Measurements from ENCODE around the gene DOK5.
"Not testable (repeated sequence)": the region's sequence is repeated elsewhere in the genome, so short reads cannot be mapped to it uniquely, and the experiment has no call there.

DOK5 gene

GRCh38 chr20:54475334-54476168 is at the start of gene DOK5:
Gene DOK5, plus strand, starts transcription at chr20:54475593. Its CDS starts 354 bp downstream, at chr20:54475947.
- DNase-seq, result no peak

- no peak for DNase-seq
These were observed 46.0 kb upstream of the DOK5 start for GRCh38 chr20:54429364-54429763.

GRCh38 chr20:54431156-54431944 is 44.0 kb upstream of the DOK5 start:
- no peak for DNase-seq

GRCh38 chr20:54432966-54433365 is 42.4 kb upstream of the DOK5 start:
- DNase-seq, result no peak

GRCh38 chr20:54433636-54434035 is 41.8 kb upstream of the DOK5 start:
- DNase-seq, result no peak

- no peak for DNase-seq
These were observed 41.2 kb upstream of the DOK5 start for GRCh38 chr20:54434196-54434595.

GRCh38 chr20:54435015-54435414 is 40.4 kb upstream of the DOK5 start:
- no peak for DNase-seq

GRCh38 chr20:54436410-54436809 is 39.0 kb upstream of the DOK5 start:
- DNase-seq, result not testable (repeated sequence)

- no peak for DNase-seq
These were observed 37.2 kb upstream of the DOK5 start for GRCh38 chr20:54438166-54438565.

- DNase-seq, result no peak
These were observed 25.2 kb upstream of the DOK5 start for GRCh38 chr20:54450207-54450606.

GRCh38 chr20:54451171-54451570 is 24.2 kb upstream of the DOK5 start:
- DNase-seq, result no peak

GRCh38 chr20:54452277-54452676 is 23.1 kb upstream of the DOK5 start:
- no peak for DNase-seq

- no peak for DNase-seq
These were observed 20.4 kb upstream of the DOK5 start for GRCh38 chr20:54454982-54455381.

- DNase-seq, result no peak
These were observed 19.0 kb upstream of the DOK5 start for GRCh38 chr20:54456423-54456822.

- no peak for DNase-seq
These were observed 18.4 kb upstream of the DOK5 start for GRCh38 chr20:54456961-54457360.

- no peak for DNase-seq
These were observed 17.2 kb upstream of the DOK5 start for GRCh38 chr20:54458219-54458618.

- DNase-seq, result no peak
These were observed 16.1 kb upstream of the DOK5 start for GRCh38 chr20:54459279-54459678.

GRCh38 chr20:54464003-54464402 is 11.4 kb upstream of the DOK5 start:
- DNase-seq, result no peak

- DNase-seq, result no peak
These were observed 9.3 kb upstream of the DOK5 start for GRCh38 chr20:54466127-54466526.

- DNase-seq, result no peak
These were observed 7.8 kb upstream of the DOK5 start for GRCh38 chr20:54467622-54468021.

GRCh38 chr20:54468082-54468481 is 7.3 kb upstream of the DOK5 start:
- no peak for DNase-seq

- DNase-seq, result no peak
These were observed 6.1 kb upstream of the DOK5 start for GRCh38 chr20:54469293-54469692.

GRCh38 chr20:54469952-54470351 is 5.4 kb upstream of the DOK5 start:
- DNase-seq, result no peak

- DNase-seq, result no peak
These were observed 4.7 kb upstream of the DOK5 start for GRCh38 chr20:54470697-54471096.

Data from activated naive CD4-positive, alpha-beta T cell treated with Interleukin-2 at 50 U/mL for 16 hours (primary cell).